ENCODE measurements around the gene LIN54. TPM values are rescaled to one million over a fixed set of nuclear protein-coding genes. Genes with fewer than 3 reads are reported as not detected.
"Not testable (repeated sequence)": the region's sequence is repeated elsewhere in the genome, so short reads cannot be mapped to it uniquely, and the experiment has no call there.

The LIN54 gene
- 14.7 TPM for total RNA-seq
- long read RNA-seq, full-length matches to known transcripts, result 7 of 12 reads
- long read RNA-seq, partial matches to known transcripts, result 3 of 12 reads
- long read RNA-seq, other reads (novel, unspliced or antisense), result 2 of 12 reads

DNA sequence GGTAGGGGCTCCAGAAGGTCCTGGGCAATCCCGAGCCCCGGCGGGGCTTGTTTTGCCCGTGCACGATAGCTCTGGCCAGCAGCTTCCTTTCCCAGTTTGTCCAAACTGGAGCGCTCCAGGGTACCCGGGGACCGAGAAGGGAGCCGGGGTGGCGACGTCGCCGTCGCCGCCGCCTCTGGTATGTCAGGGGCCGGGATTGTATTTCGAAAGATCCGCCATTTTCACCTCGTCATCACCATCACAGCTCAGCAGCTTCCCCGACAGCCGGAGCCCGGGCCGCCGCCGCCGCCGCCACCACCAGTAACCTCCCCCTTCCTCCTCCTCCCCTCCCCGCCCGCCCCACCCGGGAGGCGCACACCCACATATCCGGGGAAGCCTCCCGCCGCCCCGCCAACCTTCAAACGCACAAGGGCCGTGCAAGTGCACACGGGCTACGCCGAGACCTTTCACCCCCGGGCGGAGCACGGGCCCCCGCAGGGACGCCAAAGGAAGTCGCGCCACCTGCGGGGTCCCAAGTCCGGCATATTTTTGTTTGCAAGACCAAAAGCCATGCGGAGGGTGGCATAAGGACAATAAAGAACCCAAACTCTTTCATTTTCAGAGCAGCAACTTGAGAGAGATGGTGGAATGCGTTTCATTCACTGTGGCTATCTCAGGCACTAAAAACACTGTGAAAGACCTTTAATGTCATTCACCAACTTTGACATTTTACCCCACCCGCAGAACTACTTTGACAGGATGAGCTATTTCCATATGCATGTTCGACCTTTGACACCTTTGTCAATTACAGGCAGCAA lies at the start of gene LIN54:
LIN54 (minus strand) TSS at position 302 of the 797 bp plus-strand sequence. CDS start 25,979 bp downstream, outside the sequence.
- Histone ChIP-seq H3K27ac (peak within 1 kb of the TSS; percentile 91), H3K9me3 (no peaks in the 10 kb centered on the region), H3K4me1 (peaks cover 28% of the 10 kb centered on the region), H3K36me3 (no peaks in the 10 kb centered on the region), H3K4me3 (peak within 1 kb of the TSS; percentile 90), H3K27me3 (ENCODE audit: low read depth) (no peaks in the 10 kb centered on the region)
- peak; percentile 74 to 79 for ATAC-seq
- TF ChIP-seq, protein P1, sequence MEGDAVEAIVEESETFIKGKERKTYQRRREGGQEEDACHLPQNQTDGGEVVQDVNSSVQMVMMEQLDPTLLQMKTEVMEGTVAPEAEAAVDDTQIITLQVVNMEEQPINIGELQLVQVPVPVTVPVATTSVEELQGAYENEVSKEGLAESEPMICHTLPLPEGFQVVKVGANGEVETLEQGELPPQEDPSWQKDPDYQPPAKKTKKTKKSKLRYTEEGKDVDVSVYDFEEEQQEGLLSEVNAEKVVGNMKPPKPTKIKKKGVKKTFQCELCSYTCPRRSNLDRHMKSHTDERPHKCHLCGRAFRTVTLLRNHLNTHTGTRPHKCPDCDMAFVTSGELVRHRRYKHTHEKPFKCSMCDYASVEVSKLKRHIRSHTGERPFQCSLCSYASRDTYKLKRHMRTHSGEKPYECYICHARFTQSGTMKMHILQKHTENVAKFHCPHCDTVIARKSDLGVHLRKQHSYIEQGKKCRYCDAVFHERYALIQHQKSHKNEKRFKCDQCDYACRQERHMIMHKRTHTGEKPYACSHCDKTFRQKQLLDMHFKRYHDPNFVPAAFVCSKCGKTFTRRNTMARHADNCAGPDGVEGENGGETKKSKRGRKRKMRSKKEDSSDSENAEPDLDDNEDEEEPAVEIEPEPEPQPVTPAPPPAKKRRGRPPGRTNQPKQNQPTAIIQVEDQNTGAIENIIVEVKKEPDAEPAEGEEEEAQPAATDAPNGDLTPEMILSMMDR (IDR thresholded peaks at IDR 0.05), result no peak
- DNase-seq, result peak; percentile 92
- intact Hi-C loops (cut with DNase I), result no loop called here

DNA sequence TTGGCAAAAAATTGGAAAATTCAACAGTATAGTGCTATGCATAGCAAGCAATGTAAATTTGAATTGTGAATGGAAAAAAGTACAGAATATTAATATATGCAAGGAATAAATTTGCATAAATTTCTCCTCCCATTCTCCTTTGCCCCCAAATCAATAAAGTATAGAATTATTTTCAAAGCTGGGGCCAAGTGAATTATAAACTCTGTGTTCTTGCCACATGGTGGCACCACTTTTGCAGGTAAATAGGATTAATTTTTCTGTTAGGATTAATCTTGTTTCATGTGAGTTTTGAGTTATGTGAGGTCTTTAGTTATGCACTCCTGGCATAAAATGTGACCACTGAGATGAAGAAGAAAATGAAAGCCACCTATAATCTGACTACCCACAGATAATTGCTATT lies 44.3 kb upstream of the LIN54 start:
- no peaks in the 10 kb centered on the region for H3K27me3 ChIP-seq (ENCODE audit: low read depth)
- DNase-seq (no peak), ATAC-seq (no peak)
- no peaks in the 10 kb centered on the region for H3K4me1 ChIP-seq
- no peaks in the 10 kb centered on the region for H3K9me3 ChIP-seq
- peaks cover 76% of the 10 kb centered on the region for H3K36me3 ChIP-seq
- intact Hi-C loops (cut with DNase I), result no loop called here
- no peak overlapping the region for H3K4me3 ChIP-seq
- no peak overlapping the region for H3K27ac ChIP-seq
- TF ChIP-seq, protein P1 (IDR thresholded peaks at IDR 0.05), result peak; percentile 10

DNA sequence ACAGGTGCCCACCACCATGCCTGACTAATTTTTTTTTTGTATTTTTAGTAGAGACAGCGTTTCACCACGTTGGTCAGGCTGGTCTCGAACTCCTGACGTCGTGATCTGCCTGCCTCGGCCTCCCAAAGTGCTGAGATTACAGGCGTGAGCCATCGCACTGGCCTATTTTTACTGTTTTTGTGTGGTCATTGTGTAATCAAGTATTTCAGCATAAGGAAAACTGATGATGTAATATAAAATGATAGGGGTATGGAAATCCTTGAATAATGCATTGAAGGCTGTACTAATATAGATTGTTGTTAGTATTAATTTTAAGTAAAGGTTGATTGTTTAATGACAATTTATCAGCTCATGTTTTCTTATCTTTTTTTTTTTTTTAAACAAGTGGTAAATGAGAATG lies 38.2 kb upstream of the LIN54 start:
- ATAC-seq; H3K4me1 ChIP-seq; intact Hi-C loops (cut with DNase I); H3K27ac ChIP-seq; H3K27me3 ChIP-seq (ENCODE audit: low read depth); H3K9me3 ChIP-seq; DNase-seq; H3K4me3 ChIP-seq: not testable (repeated sequence)
- peaks cover 58% of the 10 kb centered on the region for H3K36me3 ChIP-seq

DNA sequence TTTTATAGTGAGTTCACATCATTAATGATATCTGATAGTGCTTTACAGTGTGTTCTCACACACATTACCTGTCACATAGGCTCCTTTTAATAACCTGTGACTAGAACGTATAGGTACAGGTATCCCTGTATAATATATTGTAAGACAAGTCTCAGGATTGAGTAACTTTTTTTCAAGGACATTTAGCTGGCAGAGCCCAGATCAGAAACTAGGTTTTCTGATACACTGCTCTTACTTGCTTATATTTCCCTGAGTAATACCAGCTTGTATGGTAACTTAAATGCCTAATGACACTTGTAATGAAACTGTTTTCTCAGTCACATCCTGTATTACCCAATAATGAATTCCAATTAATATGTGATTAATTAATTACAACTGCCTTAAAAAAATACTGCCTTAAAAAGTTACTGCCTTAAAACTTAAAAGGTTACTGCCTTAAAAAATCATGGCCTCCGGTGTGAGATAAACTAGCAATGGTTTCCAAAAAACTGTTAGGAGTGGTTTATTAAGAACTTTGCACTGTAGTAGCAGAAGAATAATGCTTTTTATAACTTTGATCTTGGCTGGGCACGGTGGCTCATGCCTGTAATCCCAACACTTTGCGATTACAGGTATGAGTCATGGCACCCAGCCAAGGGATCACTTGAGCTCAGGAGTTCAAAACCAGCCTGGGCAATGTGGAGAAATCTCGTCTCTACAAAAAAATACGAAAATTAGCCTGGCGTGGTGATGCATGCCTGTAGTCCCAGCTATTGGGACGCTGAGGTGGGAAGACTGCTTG lies 36.3 kb upstream of the LIN54 start:
- DNase-seq (no peak), ATAC-seq (no peak)
- Histone ChIP-seq H3K4me1 (no peaks in the 10 kb centered on the region), H3K36me3 (peaks cover 46% of the 10 kb centered on the region), H3K9me3 (no peaks in the 10 kb centered on the region), H3K27ac (no peak overlapping the region), H3K27me3 (ENCODE audit: low read depth) (no peaks in the 10 kb centered on the region), H3K4me3 (no peak overlapping the region)
- TF ChIP-seq, protein P1 (IDR thresholded peaks at IDR 0.05), result no peak
- intact Hi-C loops (cut with DNase I), result no loop called here

DNA sequence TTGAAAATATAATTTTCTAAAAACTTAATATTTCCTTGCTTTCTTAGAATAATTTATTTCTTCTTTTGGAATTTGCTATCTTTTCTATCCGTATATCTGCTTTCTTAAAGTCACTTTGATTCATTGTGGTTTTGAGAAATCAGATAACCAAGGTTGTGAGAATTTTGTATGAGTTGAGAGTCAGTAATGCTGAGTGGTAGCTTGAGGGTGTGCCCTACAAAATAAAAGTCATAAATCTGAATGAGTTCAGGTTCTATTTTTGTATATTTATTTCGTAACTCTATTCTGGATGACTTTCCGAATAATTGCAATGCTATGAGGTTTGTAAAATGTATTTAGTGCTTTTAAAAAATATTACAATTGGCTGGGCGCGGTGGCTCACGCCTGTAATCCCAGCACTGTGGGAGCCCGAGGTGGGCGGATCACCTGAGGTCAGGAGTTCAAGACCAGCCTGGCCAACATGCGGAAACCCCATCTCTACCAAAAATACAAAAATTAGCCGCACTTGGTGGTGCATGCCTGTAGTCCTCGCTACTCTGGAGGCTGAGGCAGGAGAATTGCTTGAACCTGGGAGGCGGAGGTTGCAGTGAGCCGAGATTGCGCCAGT lies 33.3 kb upstream of the LIN54 start:
- no peak for DNase-seq
- Histone ChIP-seq H3K4me1 (no peaks in the 10 kb centered on the region), H3K9me3 (no peaks in the 10 kb centered on the region), H3K27me3 (ENCODE audit: low read depth) (no peaks in the 10 kb centered on the region), H3K36me3 (peaks cover 20% of the 10 kb centered on the region), H3K4me3 (no peak overlapping the region), H3K27ac (no peak overlapping the region)
- TF ChIP-seq, protein P1 (IDR thresholded peaks at IDR 0.05), result no peak
- intact Hi-C loops (cut with DNase I), result no loop called here
- ATAC-seq, result no peak

DNA sequence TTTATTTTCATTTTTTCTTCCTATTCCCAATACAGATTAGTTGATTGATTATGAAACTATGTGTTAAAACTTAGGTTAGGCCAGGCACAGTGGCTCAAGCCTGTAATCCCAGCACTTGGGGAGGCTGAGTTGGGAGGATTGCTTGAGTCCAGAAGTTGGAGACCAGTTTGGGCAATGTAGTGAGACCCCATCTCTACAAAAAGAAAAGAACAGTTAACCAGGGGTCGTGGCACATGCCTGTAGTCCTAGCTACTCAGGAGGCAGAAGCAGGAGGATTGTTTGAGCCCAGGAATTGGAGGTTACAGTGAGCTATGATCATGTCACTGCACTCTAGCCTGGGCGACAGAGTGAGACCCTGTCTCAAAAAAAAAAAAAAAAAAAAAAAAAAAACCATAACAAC lies 32.5 kb upstream of the LIN54 start:
- H3K27ac ChIP-seq; H3K4me1 ChIP-seq; ATAC-seq; H3K9me3 ChIP-seq; H3K4me3 ChIP-seq; intact Hi-C loops (cut with DNase I); DNase-seq; H3K27me3 ChIP-seq (ENCODE audit: low read depth): not testable (repeated sequence)
- peaks cover 15% of the 10 kb centered on the region for H3K36me3 ChIP-seq

Measured in lower lobe of right lung (tissue), 2 donors.